Hematopoietic multipotent progenitor cell treated with erythropoietin and hydrocortisone succinate and interleukin-3 and kit ligand, for 4 days (in vitro differentiated cells): Measurements from ENCODE around the gene ANO7.

Experiments
- DNase-seq: peaks from one replicate; pipeline ENCODE4 v3.0.0-alpha.2; 2015

ANO7 gene

GRCh38 chr2:241188361-241189092, at the start of gene ANO7:
Gene ANO7 (plus strand): TSS chr2:241188677. CDS start chr2:241190064, 1,387 bp downstream.
- no peak for DNase-seq

GRCh38 chr2:241139531-241140444, 48.7 kb upstream of the ANO7 start:
- no peak for DNase-seq

GRCh38 chr2:241140445-241140840, 48.0 kb upstream of the ANO7 start:
- DNase-seq: no peak

DNA sequence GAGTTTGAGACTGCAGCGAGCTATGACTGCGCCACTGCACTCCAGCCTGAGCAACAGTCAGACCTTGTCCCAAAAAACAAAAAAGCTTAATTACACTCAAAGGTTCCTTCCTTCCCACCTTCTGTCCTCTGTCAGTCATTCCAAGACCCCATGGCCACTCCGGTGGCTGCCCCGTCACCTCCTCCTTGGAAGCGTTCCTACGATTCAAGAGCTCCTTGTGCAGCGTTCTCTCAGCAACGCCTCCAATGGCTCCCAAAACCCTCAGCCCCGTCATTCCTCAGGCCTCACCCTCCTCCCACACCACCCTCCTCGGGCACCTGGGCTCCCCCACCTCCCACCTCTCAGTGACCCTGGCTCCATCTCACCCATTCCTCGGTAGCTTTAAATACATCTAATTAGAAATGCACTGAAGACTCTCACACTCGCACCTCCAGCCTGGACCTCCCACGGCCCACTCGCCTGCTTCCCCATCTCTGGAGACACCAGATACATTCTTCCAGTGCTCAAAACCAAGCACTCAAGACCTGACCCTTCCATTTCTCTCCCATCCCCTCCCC, 47.2 kb upstream of the ANO7 start:
- DNase-seq: no peak

GRCh38 chr2:241142063-241142462, 46.4 kb upstream of the ANO7 start:
- DNase-seq: no peak

GRCh38 chr2:241142593-241142992, 45.9 kb upstream of the ANO7 start:
- DNase-seq: no peak

- DNase-seq: no peak
Observed at GRCh38 chr2:241146286-241146685, 42.2 kb upstream of the ANO7 start.

DNA sequence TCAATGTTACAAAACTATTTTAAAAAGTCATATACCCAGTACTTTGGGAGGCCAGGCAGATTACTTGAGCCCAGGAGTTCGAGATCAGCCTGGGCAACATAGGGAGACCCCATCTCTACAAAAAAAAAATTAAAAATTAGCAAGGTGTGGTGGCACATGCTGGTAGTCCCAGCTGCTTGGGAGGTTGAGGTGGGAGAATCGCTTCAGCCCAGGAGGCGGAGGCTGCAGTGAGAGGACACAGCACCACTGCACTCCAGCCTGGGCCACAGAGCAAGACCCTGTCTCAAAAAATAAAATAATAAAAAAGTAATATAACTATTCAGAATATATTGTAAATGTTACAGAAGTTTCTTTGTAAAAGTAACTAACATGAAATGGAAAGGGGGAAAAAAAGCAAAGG, 41.1 kb upstream of the ANO7 start:
- DNase-seq: no peak

DNA sequence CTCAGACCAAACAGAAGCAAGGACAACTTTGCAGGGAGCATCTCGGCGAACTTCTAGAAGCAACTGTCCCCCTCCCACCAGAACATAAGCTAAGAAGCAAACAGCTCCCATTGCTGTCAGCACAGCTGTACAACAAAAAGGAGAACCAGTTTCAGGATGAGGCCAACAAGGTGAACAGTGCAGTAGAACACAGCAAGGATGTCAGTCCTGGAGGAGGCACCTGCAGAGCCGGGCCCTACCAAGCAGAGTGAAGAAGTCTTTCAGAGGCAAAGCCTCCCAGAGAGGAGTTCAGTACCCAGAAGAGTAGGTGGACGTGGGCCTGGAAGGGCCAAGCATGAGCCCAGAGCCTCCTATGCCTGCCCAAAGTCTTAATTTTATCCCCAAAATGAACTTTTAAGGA, 40.2 kb upstream of the ANO7 start:
- DNase-seq: no peak

DNA sequence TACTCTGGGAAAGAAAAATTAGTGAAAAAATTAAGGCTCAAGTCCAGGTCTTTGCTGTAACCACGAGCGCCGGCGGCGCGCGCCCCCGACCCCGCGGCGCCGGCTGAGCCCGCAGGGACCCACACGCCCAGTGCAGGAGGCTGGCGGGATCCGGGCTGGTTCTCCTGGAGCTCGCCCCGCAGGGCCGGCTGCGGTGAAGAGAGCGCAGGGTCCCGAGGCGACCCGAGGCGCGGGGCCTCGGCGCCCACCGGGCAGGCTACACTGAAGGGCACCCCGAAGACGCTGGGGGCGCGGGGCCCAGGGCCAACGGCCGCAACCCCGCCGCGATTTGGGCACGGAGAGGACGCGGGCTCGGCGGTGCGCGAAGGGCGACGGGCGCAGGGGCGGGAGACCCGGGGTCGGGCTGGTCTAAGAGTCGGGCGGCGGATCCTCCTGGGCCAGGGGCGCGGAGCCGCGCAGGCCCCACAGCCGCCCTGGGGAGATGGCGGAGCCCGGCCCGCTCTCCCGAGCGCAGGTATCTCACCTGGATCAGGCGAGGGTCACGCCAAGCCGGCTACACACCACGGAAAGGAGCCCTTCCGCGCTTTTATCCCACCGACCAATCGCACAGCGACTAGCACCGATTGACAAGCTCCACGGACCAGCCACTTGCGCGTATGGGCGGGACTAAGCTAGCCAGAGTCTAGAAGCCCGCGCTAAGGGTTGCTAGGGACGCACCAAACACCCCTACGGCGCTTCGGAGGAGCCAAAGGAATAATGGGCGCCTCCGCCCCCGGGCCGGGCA, 39.4 kb upstream of the ANO7 start, which contains the start of gene PASK:
TSS of gene PASK (minus strand) at position 582 of the 784 bp plus-strand sequence. CDS start 6,440 bp downstream, outside the sequence.
- DNase-seq: peak; percentile 99

DNA sequence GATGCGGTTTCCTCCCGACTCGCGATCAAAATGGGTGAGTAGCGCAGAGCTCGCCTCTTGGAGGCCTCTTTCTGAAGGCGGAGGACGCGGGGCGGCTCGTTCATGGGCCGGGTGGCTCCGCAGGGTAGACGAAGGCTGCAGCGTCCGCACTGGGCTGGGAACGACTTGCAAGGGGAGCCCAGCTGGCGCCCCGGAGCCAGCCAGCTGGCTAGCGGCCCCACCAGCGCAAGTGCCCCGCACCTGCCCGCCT, 38.9 kb upstream of the ANO7 start:
- DNase-seq: no peak

DNA sequence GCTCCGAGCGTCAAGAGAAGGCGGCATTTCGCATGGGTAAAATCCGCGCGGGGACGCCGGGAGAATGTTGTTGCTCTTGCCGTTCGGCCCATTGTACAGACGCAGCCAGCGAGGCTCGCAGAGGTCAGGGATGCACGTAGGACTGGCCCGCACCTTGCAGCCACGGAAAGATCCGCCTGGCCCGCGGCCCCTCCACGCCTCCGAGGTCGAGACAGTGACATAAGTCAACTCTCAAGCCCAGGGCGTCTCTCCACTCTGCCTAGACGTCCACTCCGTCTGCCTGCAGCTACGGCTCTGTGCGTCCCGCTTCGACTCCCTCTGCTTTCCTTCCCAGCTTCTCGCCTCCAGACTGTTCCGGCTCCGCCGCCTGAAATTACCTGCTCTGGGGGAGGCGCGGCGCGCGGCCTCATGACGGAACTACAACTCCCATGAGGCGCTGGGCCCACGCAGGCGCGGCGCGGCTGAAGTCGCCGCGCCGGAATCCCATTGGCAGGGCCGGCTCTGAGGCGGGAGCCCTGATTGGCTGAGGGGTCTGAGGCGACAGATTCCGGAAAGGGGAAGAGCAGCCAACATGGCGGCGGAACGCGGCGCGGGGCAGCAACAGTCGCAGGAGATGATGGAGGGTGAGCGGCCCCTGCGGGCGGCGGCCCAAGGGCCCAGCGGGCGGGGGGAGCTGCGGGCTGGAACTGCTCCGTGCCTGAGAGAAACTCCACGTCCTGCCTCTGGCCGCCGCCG, 38.4 kb upstream of the ANO7 start, which contains the start of gene PPP1R7:
TSS of gene PPP1R7 (plus strand) at position 543 of the 735 bp plus-strand sequence. CDS start at position 572, 29 bp downstream.
- DNase-seq: peak; percentile 97

GRCh38 chr2:241150660-241151530, 37.6 kb upstream of the ANO7 start:
- no peak for DNase-seq

GRCh38 chr2:241151934-241152660, 36.4 kb upstream of the ANO7 start:
- no peak for DNase-seq

DNA sequence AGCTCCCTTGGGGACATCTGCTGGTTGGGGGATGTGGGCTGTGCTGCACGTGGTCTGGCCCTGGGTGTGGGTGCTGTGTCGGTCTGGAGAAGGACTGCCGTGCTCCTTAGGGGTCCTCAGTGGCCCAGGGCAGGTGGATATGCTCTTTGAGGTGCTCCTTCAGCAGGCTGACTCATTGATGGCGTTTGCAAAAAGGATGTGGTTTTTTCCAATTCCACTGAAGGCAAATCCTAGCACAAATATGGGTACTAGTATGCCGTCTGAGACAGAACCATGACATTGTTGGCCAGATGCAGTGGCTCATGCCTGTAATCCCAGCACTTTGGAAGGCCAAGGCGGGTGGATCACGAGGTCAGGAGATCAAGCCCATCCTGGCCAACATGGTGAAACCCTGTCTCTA, 34.9 kb upstream of the ANO7 start:
- DNase-seq: no peak

DNA sequence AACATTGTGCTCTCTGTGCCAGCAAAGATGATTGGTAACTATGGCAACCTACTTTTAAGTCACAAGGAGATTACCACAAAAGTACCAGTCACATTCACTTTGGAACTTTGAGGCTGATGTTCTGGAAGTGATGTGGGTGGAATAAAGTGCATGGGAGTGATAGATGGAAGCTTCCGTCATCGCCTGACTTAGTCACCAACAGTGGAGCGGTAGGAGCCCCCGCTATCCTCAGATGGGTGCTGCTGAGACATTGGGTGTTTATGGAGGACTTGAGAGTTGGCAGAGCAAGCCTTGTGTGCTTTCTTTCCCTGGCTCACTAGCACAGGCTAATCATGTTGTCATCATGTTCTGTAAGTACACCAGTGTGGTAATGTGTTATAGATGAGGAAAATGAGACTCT, 33.6 kb upstream of the ANO7 start:
- no peak for DNase-seq

DNA sequence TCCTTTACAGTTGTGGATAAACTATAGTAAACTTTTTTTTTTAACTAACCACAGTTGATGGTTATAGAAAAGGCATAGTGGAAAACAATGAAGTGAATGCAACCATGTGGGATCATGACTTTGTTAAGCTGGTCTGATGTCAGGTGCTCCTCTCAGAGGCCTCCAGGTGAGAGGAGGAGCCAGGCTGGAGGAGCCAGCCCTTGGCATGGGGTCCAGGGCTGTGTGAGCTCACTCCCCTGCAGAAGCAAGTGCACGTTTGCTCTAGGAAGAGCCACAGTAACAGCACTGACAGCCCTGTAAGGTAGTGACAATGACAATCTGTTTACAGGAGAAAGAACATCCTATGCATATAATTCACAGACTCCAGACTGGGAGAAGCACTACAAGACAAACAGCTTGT, 32.5 kb upstream of the ANO7 start:
- DNase-seq: no peak

- peak; percentile 67 for DNase-seq
Observed at GRCh38 chr2:241156971-241157441, 31.5 kb upstream of the ANO7 start.

DNA sequence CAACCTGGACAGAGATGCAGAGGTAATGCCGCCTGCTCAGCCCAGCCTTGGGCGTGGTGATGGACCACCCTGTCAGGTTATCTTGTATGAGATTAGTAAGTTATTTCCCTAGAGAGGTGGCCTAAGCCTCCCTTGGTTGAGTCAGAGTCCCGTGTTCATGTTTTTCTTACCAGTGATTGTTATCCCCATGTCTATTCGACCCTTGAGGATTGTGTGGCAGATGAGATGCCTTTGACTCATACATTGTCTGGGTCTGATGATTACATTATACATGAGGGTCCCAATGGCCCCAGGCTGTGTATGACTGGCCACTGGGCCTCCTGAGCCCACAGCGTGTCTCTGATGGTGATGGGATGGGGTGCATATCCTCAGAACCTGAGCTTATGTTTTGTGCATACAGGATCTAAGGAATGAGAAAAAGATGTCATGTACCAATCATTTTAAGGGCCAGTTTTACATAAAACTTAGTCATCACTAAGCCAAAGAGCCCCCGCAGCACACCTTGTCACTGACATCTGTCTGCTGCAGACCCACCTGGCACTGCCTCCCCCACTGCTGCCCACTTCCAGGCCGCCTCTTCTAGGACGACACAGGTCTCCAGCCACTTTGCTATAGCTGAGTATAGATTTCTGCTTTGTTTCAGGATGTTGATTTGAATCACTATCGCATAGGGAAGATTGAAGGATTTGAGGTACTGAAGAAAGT, 30.5 kb upstream of the ANO7 start:
- DNase-seq: no peak

- no peak for DNase-seq
Observed at GRCh38 chr2:241158546-241158900, 30.0 kb upstream of the ANO7 start.
